Activated T-helper 9 cell treated with anti-CD3 and anti-CD28 coated beads, Interleukin-2, amount 50 U/mL, for 16 hours (primary cell): Measurements from ENCODE around the gene ZNF253.
"Not testable (repeated sequence)": the region's sequence is repeated elsewhere in the genome, so short reads cannot be mapped to it uniquely, and the experiment has no call there.

Experiments used
- DNase-seq: peaks from one replicate; pipeline ENCODE4 v3.0.0-alpha.2; 2020; ENCODE audit warnings: low read depth

Gene ZNF253

GRCh38 chr19:19900139-19900728 lies 34.6 kb downstream of the ZNF253 start:
- DNase-seq = no peak

GRCh38 chr19:19900729-19901444 lies 35.2 kb downstream of the ZNF253 start, which contains the start of gene ZNF93:
Gene ZNF93, plus strand, starts transcription at chr19:19900946. Its CDS starts 143 bp downstream, at chr19:19901089.
- peak; percentile 81 for DNase-seq

- DNase-seq = not testable (repeated sequence)
These were observed 41.9 kb downstream of the ZNF253 start for GRCh38 chr19:19907551-19907950.

- DNase-seq = no peak
These were observed 44.0 kb downstream of the ZNF253 start for GRCh38 chr19:19909654-19910053.

GRCh38 chr19:19911150-19911549 lies 45.5 kb downstream of the ZNF253 start:
- no peak for DNase-seq

- no peak for DNase-seq
These were observed 48.9 kb downstream of the ZNF253 start for GRCh38 chr19:19914596-19914995.

GRCh38 chr19:19930417-19930816 lies 64.7 kb downstream of the ZNF253 start:
- DNase-seq = peak; percentile 10

- not testable (repeated sequence) for DNase-seq
These were observed 68.0 kb downstream of the ZNF253 start for GRCh38 chr19:19933432-19934314.

- DNase-seq = no peak
These were observed 71.7 kb downstream of the ZNF253 start for GRCh38 chr19:19937403-19937802.

- no peak for DNase-seq
These were observed 72.8 kb downstream of the ZNF253 start for GRCh38 chr19:19938449-19938848.

GRCh38 chr19:19943848-19944582 lies 78.3 kb downstream of the ZNF253 start:
- no peak for DNase-seq
